GM19043 (cell line): ENCODE results near the gene ALOXE3.
"Not testable (repeated sequence)": the region's sequence is repeated elsewhere in the genome, so short reads cannot be mapped to it uniquely, and the experiment has no call there.

Experiments used
- ATAC-seq: cut with Tn5 transposase; IDR thresholded peaks from one replicate; pipeline ENCODE4 v1.9.1; 2021; ENCODE audit warnings: low read depth; ENCODE audit not compliant: unreplicated experiment

Gene ALOXE3

GRCh38 chr17:8075081-8075480 is 43.2 kb downstream of the ALOXE3 start:
- ATAC-seq = no peak

- ATAC-seq = no peak
Observed at GRCh38 chr17:8074554-8074953, 43.8 kb downstream of the ALOXE3 start.

GRCh38 chr17:8073627-8074484 is 44.5 kb downstream of the ALOXE3 start:
- ATAC-seq = no peak

- no peak for ATAC-seq
Observed at GRCh38 chr17:8072729-8073461, 45.4 kb downstream of the ALOXE3 start.

GRCh38 chr17:8072341-8072728 is 46.0 kb downstream of the ALOXE3 start:
- ATAC-seq = no peak

GRCh38 chr17:8071496-8071895 is 46.8 kb downstream of the ALOXE3 start:
- ATAC-seq = no peak

- no peak for ATAC-seq
Observed at GRCh38 chr17:8069587-8069860, 48.8 kb downstream of the ALOXE3 start.

- ATAC-seq = no peak
Observed at GRCh38 chr17:8068736-8069586, 49.4 kb downstream of the ALOXE3 start.

GRCh38 chr17:8067806-8068205 is 50.5 kb downstream of the ALOXE3 start:
- no peak for ATAC-seq

GRCh38 chr17:8066841-8067775 is 51.2 kb downstream of the ALOXE3 start:
- ATAC-seq = no peak

GRCh38 chr17:8064561-8065019 is 53.7 kb downstream of the ALOXE3 start:
- ATAC-seq = no peak

- no peak for ATAC-seq
Observed at GRCh38 chr17:8063761-8064534, 54.4 kb downstream of the ALOXE3 start.

GRCh38 chr17:8062807-8063483 is 55.4 kb downstream of the ALOXE3 start:
- no peak for ATAC-seq

- ATAC-seq = no peak
Observed at GRCh38 chr17:8062435-8062806, 55.9 kb downstream of the ALOXE3 start.

- ATAC-seq = not testable (repeated sequence)
Observed at GRCh38 chr17:8061851-8062250, 56.5 kb downstream of the ALOXE3 start.

- no peak for ATAC-seq
Observed at GRCh38 chr17:8060274-8060673, 58.0 kb downstream of the ALOXE3 start.

- no peak for ATAC-seq
Observed at GRCh38 chr17:8059131-8059530, 59.2 kb downstream of the ALOXE3 start.

- no peak for ATAC-seq
Observed at GRCh38 chr17:8057691-8058114, 60.6 kb downstream of the ALOXE3 start.
